Midbrain (tissue), 1 donor: ENCODE results near the gene ING5.
"Not testable (repeated sequence)": the region's sequence is repeated elsewhere in the genome, so short reads cannot be mapped to it uniquely, and the experiment has no call there.

Experiments used
- DNase-seq: peaks from one replicate; lab custom pipeline; 2025; lab: John Stamatoyannopoulos, UW

Gene ING5

GRCh38 chr2:241739177-241739576 is 37.3 kb downstream of the ING5 start:
- DNase-seq, result no peak

GRCh38 chr2:241739651-241740050 is 37.8 kb downstream of the ING5 start:
- DNase-seq, result no peak

GRCh38 chr2:241741016-241741415 is 39.2 kb downstream of the ING5 start:
- no peak for DNase-seq

DNA sequence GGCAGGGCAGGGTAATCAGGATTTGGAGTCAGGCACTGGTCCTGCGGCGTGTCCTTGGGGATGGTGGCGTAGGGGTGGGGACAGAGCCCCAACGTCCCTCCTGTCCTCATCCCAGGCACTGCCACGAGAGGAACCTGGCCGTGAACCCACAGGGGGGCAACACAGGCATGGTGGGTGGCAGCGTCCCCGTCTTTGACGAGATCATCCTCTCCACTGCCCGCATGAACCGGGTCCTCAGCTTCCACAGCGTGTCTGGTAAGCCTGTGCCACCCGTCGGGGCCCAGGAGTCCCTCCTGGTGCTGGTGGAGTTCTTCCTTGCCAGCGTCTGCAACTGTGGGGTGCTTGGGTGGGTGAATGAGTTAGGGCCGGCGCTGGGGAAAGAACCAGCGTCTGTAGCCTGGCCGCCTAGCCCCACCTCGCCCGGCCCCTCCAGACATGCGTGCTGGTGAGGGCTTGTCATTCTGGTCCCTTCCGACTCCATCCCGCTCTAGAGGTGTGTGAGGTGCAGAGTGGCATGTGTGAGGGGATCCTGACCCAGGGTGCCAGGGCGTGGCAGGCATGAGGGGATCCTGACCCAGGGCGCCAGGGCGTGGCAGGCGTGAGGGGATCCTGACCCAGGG is 40.6 kb downstream of the ING5 start:
- no peak for DNase-seq

- not testable (repeated sequence) for DNase-seq
Observed at GRCh38 chr2:241743008-241743407, 41.2 kb downstream of the ING5 start.

DNA sequence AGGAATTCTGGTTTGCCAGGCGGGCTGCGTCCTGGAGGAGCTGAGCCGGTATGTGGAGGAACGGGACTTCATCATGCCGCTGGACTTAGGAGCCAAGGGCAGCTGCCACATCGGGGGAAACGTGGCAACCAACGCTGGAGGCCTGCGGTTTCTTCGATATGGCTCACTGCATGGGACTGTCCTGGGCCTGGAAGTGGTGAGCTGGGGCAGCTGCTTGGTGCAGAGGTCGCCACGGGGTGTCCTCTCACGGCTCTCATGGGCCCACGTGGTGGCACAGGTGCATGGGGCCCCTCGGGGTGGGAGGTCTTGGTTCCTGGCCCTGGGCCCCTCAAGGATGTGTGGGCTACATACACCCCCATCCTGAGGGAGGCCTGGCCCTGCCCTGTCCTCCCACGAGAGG is 41.8 kb downstream of the ING5 start:
- no peak for DNase-seq

GRCh38 chr2:241744028-241744754 is 42.4 kb downstream of the ING5 start:
- DNase-seq, result no peak

DNA sequence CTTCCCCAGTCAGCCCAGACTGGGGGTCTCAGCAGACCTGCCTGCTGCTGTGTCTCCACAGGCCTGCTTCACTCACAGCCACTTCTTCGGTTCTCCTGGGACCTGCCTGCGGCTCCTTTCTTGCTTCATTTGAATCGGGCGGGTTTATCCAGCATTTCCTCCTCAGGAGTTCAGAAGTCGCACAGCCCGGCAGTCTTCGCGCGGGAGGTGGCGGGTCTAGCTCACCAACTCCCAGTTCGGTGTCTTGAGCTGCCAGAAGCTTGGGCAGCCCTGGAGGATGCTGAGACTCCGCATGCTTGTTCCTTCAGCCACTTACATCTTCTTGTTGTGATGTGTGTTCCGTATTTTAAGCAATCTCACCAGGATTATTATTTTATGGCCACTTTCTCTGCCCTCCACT is 43.4 kb downstream of the ING5 start:
- no peak for DNase-seq

DNA sequence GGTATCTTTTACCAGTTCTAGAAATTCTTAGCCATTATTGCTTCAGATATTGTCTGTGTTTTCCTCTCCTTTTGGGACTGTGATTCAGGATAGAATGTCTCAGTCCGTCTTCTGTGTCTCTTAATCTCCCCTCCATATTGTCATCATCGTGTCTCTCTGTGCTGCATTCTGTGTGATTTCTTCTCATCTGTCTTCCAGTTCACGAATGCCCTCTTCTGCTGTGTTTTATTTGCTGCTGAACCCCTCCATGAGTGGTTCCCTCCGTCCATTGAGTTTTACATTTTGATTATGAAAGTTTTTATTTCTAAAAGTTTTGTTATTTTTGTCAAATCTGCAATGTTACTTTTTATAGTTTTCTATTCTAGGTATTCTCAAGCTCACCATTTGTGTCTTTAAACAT is 44.2 kb downstream of the ING5 start:
- DNase-seq, result no peak

GRCh38 chr2:241748468-241749256 is 46.8 kb downstream of the ING5 start:
- no peak for DNase-seq

- DNase-seq, result no peak
Observed at GRCh38 chr2:241750076-241750840, 48.4 kb downstream of the ING5 start.

GRCh38 chr2:241751152-241751551 is 49.3 kb downstream of the ING5 start:
- no peak for DNase-seq

DNA sequence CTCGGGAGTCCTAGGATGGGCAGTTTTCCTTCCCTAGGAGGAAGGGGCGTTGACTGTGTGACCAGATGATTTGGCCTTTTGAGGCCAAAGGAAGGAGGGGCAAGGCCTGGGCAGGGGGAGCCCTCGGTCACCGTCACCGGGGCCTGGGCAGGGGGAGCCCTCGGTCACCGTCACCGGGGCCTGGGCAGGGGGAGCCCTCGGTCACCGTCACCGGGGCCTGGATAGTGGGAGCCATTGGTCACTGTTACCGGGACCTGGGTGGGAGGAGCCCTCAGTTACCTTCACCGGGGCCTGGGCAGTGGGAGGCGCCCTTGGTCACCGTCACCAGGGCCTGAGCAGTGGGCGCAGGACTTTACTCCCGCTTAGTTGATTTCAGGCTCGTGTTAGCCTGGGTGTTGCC is 49.9 kb downstream of the ING5 start:
- no peak for DNase-seq

- DNase-seq, result no peak
Observed at GRCh38 chr2:241752253-241752652, 50.4 kb downstream of the ING5 start.

DNA sequence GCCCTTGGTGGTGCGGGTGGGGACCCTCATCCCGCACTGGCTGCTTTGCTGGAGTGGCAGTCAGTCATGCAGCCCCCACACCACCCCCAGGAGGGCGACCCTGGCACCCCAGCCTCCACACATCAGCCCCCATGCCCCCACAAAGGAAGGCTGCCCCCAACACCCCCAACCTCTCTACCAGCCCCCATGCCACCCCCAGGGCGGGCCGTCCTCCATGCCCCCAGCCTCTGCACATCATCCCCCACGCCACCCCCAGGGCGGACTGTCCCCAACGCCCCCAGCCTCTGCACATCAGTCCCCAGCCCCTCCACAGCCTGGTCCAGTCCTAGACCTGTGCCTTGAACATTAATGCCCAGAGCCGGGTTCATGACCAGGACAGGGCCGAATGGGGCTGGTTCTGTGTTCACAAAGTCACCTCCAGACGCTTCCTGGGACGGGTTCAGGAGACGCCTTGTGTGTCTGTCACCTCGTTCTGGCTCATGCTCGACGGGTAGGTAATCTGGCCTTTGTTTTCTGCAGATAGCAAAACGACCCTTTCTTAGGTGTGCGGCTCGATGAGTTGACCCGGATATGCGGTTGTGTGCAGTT is 50.9 kb downstream of the ING5 start:
- DNase-seq, result no peak

GRCh38 chr2:241753493-241753892 is 51.7 kb downstream of the ING5 start:
- DNase-seq, result no peak

GRCh38 chr2:241754042-241754441 is 52.2 kb downstream of the ING5 start:
- DNase-seq, result no peak

DNA sequence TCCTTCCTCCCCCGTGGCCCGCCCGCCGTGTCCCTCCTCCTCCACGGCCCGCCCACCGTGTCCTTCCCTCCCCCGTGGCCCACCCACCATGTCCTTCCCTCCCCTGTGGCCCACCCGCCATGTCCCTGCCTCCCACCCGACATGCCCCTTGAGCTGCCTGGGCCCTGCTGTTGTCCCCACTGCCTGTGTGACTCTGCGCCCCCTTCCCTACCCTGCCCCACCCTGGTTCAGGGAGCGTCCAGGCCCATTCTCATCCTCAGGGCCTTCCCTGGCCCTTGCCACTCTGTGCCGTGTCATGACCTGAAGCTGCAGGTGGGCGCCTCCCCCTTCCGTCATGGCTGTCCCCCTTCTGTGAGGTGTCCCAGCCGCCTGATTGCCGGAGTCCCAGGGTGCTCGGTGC is 53.3 kb downstream of the ING5 start:
- no peak for DNase-seq

DNA sequence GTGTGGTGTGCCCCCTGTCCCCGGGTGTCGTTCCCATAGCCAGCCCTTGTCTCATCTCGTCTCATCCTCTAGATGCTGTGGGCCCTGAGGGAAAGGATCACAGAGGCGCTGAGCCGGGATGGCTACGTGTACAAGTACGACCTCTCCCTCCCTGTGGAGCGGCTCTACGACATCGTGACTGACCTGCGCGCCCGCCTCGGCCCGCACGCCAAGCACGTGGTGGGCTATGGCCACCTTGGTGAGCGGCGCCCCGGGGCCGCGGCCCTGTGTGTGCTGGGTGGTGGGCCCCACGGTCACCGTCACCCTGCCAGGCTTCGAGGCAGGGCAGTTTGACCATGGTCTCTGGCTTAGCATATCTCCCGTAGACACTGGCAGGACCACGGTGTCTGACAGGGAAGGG is 53.9 kb downstream of the ING5 start:
- DNase-seq, result no peak

DNA sequence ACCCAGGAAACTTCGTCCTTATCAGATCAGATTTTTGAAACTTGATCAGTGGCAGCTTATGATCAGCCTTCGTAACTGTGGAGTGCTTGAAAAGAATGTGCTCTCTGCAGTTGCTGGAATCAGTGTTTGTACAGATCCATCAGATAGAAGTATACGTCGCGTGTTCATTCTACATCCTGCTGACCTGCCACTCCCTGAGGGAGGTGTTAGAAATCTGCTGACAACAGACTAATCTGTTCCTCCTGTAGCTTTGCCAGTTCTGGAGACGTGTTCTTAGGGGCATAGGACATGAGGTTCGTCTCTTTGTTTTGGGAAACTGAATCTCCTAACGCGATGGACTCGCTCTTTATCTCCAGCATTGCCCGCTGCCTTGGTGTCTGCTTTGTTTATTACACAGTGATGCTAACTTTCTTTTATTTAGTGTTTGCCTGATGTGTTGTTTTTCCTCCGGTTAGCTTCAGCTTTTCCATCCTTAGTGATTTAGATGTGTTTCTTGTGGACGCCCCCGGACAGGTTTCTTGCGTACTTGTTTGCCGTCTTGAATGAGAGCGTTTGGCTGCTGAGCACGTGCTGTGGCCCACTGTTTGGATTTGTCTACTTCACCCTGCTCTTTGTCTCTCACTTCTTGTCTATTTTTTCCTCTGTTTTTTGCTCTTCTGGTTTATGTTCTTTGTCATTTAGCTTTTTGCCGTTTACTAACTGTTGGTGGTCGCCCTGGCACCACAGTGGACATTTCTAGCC is 57.4 kb downstream of the ING5 start:
- no peak for DNase-seq

- DNase-seq, result not testable (repeated sequence)
Observed at GRCh38 chr2:241759893-241760292, 58.1 kb downstream of the ING5 start.
